Type B pancreatic cell (in vitro differentiated cells): Measurements from ENCODE around the gene PISD. TPM values are rescaled to one million over a fixed set of nuclear protein-coding genes. Genes with fewer than 3 reads are reported as not detected.

Experiments
- DNase-seq: peaks from one replicate; pipeline ENCODE4 v3.0.0; 2021; ENCODE audit warnings: mixed read lengths; ENCODE audit not compliant: unreplicated experiment; ENCODE audit errors: extremely low spot score
- H3K27ac Mint-ChIP-seq: 2 replicates; pipeline ENCODE4 v1.8.0; 2021; ENCODE audit warnings: mild to moderate bottlenecking, mixed read lengths
- H3K27me3 Mint-ChIP-seq: 2 replicates; pipeline ENCODE4 v1.8.0; 2021; ENCODE audit warnings: mixed read lengths
- H3K36me3 Mint-ChIP-seq: 2 replicates; pipeline ENCODE4 v1.8.0; 2021; ENCODE audit warnings: mixed read lengths
- H3K4me1 Mint-ChIP-seq: one replicate; pipeline ENCODE4 v1.8.0; 2021; ENCODE audit warnings: mixed read lengths; ENCODE audit not compliant: unreplicated experiment
- H3K4me3 Mint-ChIP-seq: 2 replicates; pipeline ENCODE4 v1.8.0; 2021; ENCODE audit warnings: mild to moderate bottlenecking, mixed read lengths
- H3K9me3 Mint-ChIP-seq: 2 replicates; pipeline ENCODE4 v1.8.0; 2021; ENCODE audit warnings: mixed read lengths
- total RNA-seq: library from RNA; stranded (reverse); gene quantifications from 2 replicates; pipeline ENCODE4 v1.2.1, GENCODE V29; 2021; ENCODE audit warnings: low replicate concordance
- TF ChIP-seq, protein P1 (sequence below): fragments of 200-600 bp; sonication (generic); conservative IDR thresholded peaks from 2 replicates; pipeline ENCODE4 v1.5.0; 2021; ENCODE audit warnings: antibody characterized with exemption, mild to moderate bottlenecking

The PISD gene
- total RNA-seq, 1 donor from 2014 or later: 39.5 TPM

DNA sequence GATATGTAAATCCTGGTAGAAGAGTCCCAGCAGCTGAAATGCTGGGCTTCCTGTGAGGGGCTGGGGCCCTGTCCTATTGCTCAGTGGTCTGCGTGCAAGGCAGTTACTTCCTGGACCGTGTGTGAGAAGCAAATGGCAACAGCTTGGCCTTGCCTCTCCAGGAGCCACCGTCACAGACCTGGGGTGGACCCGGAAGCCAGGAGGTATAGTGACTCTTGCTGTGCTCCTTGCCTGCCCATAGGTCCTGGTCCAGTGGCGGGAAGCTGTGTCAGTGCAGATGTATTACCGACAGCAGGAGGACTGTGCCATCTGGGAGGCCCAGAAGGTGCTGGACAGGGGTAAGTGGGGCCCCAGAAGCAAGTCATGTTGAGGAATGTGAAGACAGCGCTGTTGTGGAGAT is 54.3 kb downstream of the PISD start:
- H3K27ac Mint-ChIP-seq: no peak overlapping the region
- H3K27me3 Mint-ChIP-seq: no peaks in the 10 kb centered on the region
- no peaks in the 10 kb centered on the region for H3K4me1 Mint-ChIP-seq
- DNase-seq: no peak
- TF ChIP-seq, protein P1, sequence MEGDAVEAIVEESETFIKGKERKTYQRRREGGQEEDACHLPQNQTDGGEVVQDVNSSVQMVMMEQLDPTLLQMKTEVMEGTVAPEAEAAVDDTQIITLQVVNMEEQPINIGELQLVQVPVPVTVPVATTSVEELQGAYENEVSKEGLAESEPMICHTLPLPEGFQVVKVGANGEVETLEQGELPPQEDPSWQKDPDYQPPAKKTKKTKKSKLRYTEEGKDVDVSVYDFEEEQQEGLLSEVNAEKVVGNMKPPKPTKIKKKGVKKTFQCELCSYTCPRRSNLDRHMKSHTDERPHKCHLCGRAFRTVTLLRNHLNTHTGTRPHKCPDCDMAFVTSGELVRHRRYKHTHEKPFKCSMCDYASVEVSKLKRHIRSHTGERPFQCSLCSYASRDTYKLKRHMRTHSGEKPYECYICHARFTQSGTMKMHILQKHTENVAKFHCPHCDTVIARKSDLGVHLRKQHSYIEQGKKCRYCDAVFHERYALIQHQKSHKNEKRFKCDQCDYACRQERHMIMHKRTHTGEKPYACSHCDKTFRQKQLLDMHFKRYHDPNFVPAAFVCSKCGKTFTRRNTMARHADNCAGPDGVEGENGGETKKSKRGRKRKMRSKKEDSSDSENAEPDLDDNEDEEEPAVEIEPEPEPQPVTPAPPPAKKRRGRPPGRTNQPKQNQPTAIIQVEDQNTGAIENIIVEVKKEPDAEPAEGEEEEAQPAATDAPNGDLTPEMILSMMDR: no peak
- no peak overlapping the region for H3K4me3 Mint-ChIP-seq
- no peaks in the 10 kb centered on the region for H3K9me3 Mint-ChIP-seq
- H3K36me3 Mint-ChIP-seq: peaks cover 4% of the 10 kb centered on the region

DNA sequence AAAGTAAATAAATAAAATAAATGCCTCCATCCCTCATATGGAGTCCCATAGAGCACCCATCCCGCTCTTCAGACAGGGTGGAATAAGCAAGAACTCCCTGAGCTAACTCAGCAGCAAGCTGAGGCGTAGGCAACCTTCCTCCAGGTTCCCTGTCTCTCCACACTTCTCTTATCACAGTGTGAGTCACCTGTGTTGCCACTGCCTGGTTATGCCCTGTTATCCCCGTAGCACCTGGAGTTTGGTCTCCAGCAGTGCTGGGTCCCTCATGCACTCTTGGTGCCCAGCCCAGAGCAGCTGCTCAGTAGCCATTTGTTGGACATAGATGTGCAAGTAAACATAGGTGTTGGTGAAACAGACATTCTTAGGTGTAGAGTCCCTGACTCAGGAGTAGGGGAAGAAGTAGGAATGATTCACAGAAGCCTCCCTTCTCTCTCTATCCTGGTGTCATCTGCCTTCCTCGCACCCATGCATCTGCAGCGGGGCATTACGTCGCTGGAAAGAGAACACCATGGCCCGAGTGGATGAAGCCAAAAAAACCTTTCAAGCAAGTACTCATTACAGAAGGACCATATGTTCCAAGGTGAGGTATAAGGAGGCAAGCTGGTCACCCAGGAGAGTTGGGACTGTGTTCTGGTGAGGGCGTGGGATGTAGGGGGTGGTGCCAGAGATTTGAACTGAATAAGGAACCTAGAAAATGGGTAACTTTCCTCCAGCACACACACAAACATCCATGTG is 56.0 kb downstream of the PISD start:
- Mint-ChIP-seq H3K27ac (no peak overlapping the region), H3K9me3 (no peaks in the 10 kb centered on the region), H3K4me3 (no peak overlapping the region), H3K4me1 (no peaks in the 10 kb centered on the region), H3K27me3 (no peaks in the 10 kb centered on the region), H3K36me3 (peaks cover 4% of the 10 kb centered on the region)
- TF ChIP-seq, protein P1: no peak
- DNase-seq: no peak

DNA sequence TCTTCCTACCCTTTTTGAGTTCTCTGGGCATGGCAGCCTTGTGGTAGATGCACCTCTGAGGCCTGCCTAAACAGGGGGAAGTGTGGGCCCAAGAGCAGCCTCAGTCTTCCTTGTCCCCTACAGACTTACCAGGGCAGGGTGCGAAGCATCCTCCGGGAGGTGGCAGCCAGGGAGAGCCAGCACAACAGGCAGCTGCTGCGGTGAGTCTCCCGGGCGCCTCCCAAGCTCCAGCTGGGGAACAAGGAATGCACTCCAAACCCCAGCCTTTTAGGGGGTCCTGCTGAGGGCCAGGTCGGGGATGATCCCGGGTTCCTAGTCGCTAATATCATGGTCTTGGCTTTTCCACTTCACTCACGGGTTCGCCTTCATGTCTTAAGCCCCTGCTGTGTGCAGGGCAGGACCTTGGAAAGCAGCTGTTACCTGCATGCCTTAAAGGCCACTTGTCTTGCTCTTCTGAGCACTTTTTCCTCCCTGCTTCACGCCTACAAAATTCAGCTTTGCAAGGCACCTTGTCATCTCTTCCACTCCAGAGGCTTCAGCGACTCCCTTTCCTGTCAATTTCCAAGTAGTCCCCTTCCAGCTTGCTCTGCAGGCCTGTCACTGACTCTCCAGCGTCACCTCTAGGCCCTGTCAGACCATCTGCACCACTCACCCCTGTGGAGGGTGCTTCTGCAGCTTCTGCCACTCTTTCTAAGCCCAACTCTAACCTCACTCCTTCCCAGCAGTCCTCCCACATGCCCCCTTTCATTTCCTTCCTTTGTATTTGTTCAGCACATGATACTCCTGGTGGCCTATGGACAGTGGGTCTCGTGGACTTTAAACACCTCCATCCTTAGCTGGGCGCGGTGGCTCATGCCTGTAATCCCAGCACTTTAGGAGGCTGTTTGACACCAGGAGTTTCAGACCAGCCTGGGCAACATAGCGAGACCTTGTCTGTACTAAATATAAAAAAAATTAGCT is 57.0 kb downstream of the PISD start:
- Mint-ChIP-seq H3K27ac (no peak overlapping the region), H3K27me3 (no peaks in the 10 kb centered on the region), H3K4me3 (no peak overlapping the region), H3K4me1 (no peaks in the 10 kb centered on the region), H3K36me3 (peaks cover 4% of the 10 kb centered on the region), H3K9me3 (no peaks in the 10 kb centered on the region)
- no peak for DNase-seq
- TF ChIP-seq, protein P1: no peak

DNA sequence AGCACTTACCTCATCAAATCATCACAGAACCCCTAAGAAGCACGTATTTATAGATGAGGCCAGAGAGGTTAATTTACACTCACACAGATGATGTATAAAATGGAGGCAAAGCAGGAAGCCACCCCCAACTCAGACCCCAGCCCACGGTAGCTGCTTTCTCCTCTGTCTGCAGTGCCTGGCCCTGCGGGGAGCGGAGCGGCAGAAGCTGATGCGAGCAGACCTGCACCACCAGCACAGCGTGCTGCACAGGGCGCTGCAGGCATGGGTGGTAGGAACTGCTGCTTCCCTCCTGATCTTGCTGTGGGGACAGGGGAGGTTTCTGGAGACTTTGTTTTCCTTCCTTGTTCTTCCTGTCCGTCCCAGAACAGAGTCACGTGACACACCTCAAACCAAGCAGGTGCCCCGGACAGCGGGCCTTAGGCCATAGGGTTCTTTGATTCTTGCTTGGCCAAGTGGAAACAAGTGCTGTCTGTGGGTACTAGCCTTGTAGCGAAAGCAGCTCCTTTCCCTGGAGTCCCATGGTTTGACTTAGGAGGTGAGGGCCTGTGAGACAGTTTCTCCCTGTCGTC is 57.8 kb downstream of the PISD start:
- Mint-ChIP-seq H3K4me3 (no peak overlapping the region), H3K9me3 (no peaks in the 10 kb centered on the region), H3K36me3 (peaks cover 4% of the 10 kb centered on the region), H3K4me1 (no peaks in the 10 kb centered on the region), H3K27ac (no peak overlapping the region), H3K27me3 (no peaks in the 10 kb centered on the region)
- TF ChIP-seq, protein P1: no peak
- no peak for DNase-seq

DNA sequence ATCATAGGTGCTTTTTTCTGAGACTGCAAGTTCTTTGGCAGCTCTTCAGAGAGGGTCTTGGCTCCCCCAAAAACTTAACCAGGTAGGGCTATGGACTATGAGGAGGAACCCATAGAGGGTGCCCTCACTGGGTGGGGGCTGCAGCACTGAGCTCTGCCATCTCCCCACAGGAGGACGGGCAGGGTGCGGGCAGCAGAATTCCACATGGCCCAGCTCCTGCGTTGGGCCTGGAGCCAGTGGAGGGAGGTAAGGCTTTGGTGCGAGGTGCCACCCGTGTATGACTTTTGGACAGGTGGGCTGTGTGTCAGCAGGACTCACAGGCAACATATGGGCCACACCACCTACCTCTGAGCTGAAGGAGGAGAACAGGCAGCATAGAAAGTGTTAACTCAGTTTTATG is 58.4 kb downstream of the PISD start:
- Mint-ChIP-seq H3K27me3 (no peaks in the 10 kb centered on the region), H3K27ac (no peak overlapping the region), H3K36me3 (peaks cover 4% of the 10 kb centered on the region), H3K9me3 (no peaks in the 10 kb centered on the region), H3K4me1 (no peaks in the 10 kb centered on the region), H3K4me3 (no peak overlapping the region)
- TF ChIP-seq, protein P1: no peak
- DNase-seq: no peak
